ENCODE results near the gene SGK1. TPM values are rescaled to one million over a fixed set of nuclear protein-coding genes. Genes with fewer than 3 reads are reported as not detected.
"Not testable (repeated sequence)": the region's sequence is repeated elsewhere in the genome, so short reads cannot be mapped to it uniquely, and the experiment has no call there.

The SGK1 gene
- total RNA-seq, 1 donor from 2014 or later, result 94.3 TPM

DNA sequence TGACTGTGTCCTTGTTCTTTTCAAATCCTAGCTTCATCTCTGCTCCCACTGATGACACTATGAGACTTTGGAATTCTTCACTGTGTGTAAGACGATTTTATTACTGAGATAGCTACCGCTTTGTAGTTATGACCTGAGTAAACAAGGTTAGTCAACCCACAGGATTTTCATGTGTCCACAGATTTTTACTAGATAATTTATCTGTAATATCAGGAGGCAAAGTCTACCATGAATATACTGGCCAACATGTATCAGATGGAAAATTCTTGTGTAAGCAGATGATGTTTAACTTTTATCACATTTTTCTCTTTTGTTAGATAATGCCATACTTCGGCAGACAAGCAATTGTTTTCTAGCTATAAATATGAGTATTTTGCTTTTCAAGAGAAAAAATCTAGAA is 119.8 kb downstream of the SGK1 start:
- no peaks in the 10 kb centered on the region for H3K27me3 ChIP-seq (ENCODE audit: control insufficient read depth, insufficient read depth, low read length)
- no peaks in the 10 kb centered on the region for H3K36me3 ChIP-seq (ENCODE audit: control insufficient read depth, insufficient read depth, low read length)
- DNase-seq (ENCODE audit: low read depth), result no peak
- TF ChIP-seq, protein P1, sequence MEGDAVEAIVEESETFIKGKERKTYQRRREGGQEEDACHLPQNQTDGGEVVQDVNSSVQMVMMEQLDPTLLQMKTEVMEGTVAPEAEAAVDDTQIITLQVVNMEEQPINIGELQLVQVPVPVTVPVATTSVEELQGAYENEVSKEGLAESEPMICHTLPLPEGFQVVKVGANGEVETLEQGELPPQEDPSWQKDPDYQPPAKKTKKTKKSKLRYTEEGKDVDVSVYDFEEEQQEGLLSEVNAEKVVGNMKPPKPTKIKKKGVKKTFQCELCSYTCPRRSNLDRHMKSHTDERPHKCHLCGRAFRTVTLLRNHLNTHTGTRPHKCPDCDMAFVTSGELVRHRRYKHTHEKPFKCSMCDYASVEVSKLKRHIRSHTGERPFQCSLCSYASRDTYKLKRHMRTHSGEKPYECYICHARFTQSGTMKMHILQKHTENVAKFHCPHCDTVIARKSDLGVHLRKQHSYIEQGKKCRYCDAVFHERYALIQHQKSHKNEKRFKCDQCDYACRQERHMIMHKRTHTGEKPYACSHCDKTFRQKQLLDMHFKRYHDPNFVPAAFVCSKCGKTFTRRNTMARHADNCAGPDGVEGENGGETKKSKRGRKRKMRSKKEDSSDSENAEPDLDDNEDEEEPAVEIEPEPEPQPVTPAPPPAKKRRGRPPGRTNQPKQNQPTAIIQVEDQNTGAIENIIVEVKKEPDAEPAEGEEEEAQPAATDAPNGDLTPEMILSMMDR (IDR thresholded peaks at IDR 0.05; ENCODE audit: insufficient read depth, low read length, poor library complexity, severe bottlenecking), result no peak
- H3K4me3 ChIP-seq (ENCODE audit: low read depth, low read length), result no peak overlapping the region

- not testable (repeated sequence) for H3K4me3 ChIP-seq (ENCODE audit: low read depth, low read length); DNase-seq (ENCODE audit: low read depth)
Observed at GRCh38 chr6:134197685-134198084, 120.2 kb downstream of the SGK1 start.

DNA sequence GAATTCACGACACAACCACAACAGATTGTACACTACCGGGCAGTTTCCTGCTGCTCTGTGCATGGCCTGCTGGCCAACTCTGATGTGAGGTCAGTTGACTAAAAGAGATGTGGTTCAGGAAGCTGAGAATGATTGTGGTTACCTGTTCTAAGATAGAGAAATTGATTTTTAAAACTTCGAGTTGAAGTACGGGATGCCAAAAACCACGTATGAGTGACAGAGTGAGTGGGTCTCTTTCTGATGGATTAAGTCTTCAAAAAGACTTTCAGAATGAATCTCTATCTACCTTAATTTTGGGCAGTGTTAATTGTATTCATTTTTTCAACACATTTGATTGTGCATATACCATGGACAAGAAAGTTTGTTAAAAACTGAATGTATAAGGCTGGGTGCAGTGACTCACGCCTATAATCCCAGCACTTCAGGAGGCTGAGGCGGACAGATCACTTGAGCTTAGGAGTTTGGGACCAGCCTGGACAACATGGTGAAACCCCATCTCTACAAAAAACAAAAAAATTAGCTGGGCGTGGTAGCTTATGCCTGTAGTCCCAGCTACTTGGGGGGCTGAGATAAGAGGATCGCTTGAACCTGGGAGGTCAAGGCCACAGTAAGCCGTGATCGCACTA is 121.2 kb downstream of the SGK1 start:
- TF ChIP-seq, protein P1 (IDR thresholded peaks at IDR 0.05; ENCODE audit: insufficient read depth, low read length, poor library complexity, severe bottlenecking), result no peak
- no peak for DNase-seq (ENCODE audit: low read depth)
- H3K36me3 ChIP-seq (ENCODE audit: control insufficient read depth, insufficient read depth, low read length), result no peaks in the 10 kb centered on the region
- H3K27me3 ChIP-seq (ENCODE audit: control insufficient read depth, insufficient read depth, low read length), result no peaks in the 10 kb centered on the region
- H3K4me3 ChIP-seq (ENCODE audit: low read depth, low read length), result no peak overlapping the region

More at GRCh38 chr6:134197685-134198084, 120.2 kb downstream of the SGK1 start:
- H3K27me3 ChIP-seq (ENCODE audit: control insufficient read depth, insufficient read depth, low read length); H3K36me3 ChIP-seq (ENCODE audit: control insufficient read depth, insufficient read depth, low read length): not testable (repeated sequence)

- Histone ChIP-seq H3K4me3 (ENCODE audit: low read depth, low read length) (no peak overlapping the region), H3K27me3 (ENCODE audit: control insufficient read depth, insufficient read depth, low read length) (no peaks in the 10 kb centered on the region), H3K36me3 (ENCODE audit: control insufficient read depth, insufficient read depth, low read length) (no peaks in the 10 kb centered on the region)
- DNase-seq (ENCODE audit: low read depth), result no peak
- TF ChIP-seq, protein P1 (IDR thresholded peaks at IDR 0.05; ENCODE audit: insufficient read depth, low read length, poor library complexity, severe bottlenecking), result no peak
Observed at GRCh38 chr6:134195985-134196384, 121.9 kb downstream of the SGK1 start.

DNA sequence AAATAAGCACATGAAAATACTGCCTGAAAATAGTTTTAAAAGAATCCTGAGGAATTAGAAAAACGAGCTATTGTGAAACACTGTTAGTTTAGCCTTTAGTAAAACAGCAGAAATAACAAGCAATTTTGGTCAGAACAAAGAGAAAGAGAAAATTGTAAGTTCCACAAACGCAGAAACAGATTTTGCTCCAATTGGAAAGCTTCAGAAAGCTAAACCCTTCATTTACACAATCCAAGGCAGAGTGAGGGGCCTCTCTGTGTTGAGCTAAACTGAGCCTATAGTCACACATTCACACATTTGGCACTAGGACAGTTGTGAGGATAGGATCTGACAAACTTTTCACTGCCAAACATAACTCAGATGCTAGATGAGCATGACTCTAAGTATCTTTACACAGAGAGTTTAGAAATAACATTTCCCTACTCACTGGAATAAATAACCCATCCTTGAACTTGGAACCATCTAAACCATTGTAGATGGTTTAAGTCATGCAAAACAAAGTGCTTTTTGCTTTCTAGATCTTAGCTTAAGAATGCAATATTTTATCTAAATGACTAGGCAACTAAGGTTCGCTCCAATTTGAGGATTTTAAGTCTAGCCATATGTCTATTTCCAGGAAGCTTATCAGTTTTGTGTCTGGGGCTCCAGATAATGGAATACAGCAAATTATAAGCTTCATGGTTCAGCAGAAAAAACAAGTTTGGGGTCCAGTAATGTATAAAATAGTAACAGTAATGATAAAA is 122.6 kb downstream of the SGK1 start:
- H3K4me3 ChIP-seq (ENCODE audit: low read depth, low read length), result no peak overlapping the region
- TF ChIP-seq, protein P1 (IDR thresholded peaks at IDR 0.05; ENCODE audit: insufficient read depth, low read length, poor library complexity, severe bottlenecking), result no peak
- no peaks in the 10 kb centered on the region for H3K36me3 ChIP-seq (ENCODE audit: control insufficient read depth, insufficient read depth, low read length)
- no peaks in the 10 kb centered on the region for H3K27me3 ChIP-seq (ENCODE audit: control insufficient read depth, insufficient read depth, low read length)
- no peak for DNase-seq (ENCODE audit: low read depth)

GRCh38 chr6:134193536-134194498 is 124.1 kb downstream of the SGK1 start:
- no peaks in the 10 kb centered on the region for H3K27me3 ChIP-seq (ENCODE audit: control insufficient read depth, insufficient read depth, low read length)
- no peak for DNase-seq (ENCODE audit: low read depth)
- H3K36me3 ChIP-seq (ENCODE audit: control insufficient read depth, insufficient read depth, low read length), result no peaks in the 10 kb centered on the region
- H3K4me3 ChIP-seq (ENCODE audit: low read depth, low read length), result no peak overlapping the region
- TF ChIP-seq, protein P1 (IDR thresholded peaks at IDR 0.05; ENCODE audit: insufficient read depth, low read length, poor library complexity, severe bottlenecking), result no peak

GRCh38 chr6:134192609-134193008 is 125.3 kb downstream of the SGK1 start:
- not testable (repeated sequence) for H3K4me3 ChIP-seq (ENCODE audit: low read depth, low read length); H3K27me3 ChIP-seq (ENCODE audit: control insufficient read depth, insufficient read depth, low read length); H3K36me3 ChIP-seq (ENCODE audit: control insufficient read depth, insufficient read depth, low read length); DNase-seq (ENCODE audit: low read depth)
